Neural progenitor cell (in vitro differentiated cells): ENCODE measurements around the gene TMEM176B.

ENCODE experiments used
- EZH2phosphoT487 ChIP-seq: fragments of 200-600 bp; sonication (generic); IDR thresholded peaks from 2 replicates; pipeline ENCODE4 v1.6.1; 2017; ENCODE audit warnings: antibody characterized with exemption
- TF ChIP-seq, protein P1 (sequence below): fragments of 200-600 bp; sonication (generic); IDR thresholded peaks from 2 replicates; pipeline ENCODE4 v1.5.1; 2017; ENCODE audit warnings: antibody characterized with exemption, mild to moderate bottlenecking

DNA sequence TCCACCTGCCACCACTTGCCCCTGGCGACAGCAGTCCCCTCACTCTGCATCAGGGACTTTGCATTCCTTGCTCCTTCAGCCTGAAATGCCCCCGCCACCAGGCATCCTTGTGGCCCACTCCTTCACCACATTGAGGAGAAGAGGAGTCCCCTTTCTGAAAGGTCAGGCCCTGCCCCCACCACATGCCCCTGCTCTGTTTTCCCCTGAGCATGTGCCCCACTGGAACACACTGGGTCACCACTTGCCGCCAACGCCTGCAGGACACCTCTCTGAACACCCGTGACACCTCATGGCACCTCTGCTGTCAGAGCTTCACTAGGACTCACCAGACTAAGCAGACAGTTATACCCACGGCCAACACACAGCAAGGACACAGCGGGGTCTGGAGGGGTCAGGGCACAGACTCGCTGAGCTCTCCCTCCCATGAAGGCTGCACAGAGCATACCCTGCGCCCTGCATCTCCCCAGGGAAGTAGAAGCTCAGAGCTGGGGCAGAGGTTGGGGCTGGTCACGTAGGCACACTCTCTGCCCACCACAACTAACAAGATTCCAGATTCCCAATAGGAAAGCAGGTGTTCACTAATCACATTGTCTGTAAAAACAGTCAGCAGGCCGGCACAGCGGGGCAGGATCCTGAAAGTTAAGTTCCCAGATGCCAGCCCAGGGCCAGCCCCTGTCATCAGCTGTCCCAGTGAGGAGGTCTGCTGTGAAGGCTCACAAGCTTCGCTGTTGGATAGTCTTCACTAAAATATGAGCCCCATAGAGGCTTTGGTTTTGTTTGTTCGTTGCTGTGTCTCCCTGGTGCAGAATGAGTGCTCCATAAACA, 46.3 kb upstream of the TMEM176B start:
- no peak for TF ChIP-seq EZH2phosphoT487
- TF ChIP-seq, protein P1, sequence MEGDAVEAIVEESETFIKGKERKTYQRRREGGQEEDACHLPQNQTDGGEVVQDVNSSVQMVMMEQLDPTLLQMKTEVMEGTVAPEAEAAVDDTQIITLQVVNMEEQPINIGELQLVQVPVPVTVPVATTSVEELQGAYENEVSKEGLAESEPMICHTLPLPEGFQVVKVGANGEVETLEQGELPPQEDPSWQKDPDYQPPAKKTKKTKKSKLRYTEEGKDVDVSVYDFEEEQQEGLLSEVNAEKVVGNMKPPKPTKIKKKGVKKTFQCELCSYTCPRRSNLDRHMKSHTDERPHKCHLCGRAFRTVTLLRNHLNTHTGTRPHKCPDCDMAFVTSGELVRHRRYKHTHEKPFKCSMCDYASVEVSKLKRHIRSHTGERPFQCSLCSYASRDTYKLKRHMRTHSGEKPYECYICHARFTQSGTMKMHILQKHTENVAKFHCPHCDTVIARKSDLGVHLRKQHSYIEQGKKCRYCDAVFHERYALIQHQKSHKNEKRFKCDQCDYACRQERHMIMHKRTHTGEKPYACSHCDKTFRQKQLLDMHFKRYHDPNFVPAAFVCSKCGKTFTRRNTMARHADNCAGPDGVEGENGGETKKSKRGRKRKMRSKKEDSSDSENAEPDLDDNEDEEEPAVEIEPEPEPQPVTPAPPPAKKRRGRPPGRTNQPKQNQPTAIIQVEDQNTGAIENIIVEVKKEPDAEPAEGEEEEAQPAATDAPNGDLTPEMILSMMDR, result no peak
